HG03025 (cell line): ENCODE data around the gene LSM6.

ENCODE experiments used
- ATAC-seq: cut with Tn5 transposase; IDR thresholded peaks from one replicate; pipeline ENCODE4 v1.9.1; 2021; ENCODE audit warnings: mild to moderate bottlenecking, moderate library complexity; ENCODE audit not compliant: unreplicated experiment, low FRiP score

LSM6 gene

GRCh38 chr4:146183209-146183608, 7.7 kb downstream of the LSM6 start:
- no peak for ATAC-seq

GRCh38 chr4:146186041-146186440, 10.5 kb downstream of the LSM6 start:
- no peak for ATAC-seq

GRCh38 chr4:146186596-146186995, 11.1 kb downstream of the LSM6 start:
- no peak for ATAC-seq

GRCh38 chr4:146190456-146190855, 14.9 kb downstream of the LSM6 start:
- ATAC-seq, result no peak

- no peak for ATAC-seq
Observed at GRCh38 chr4:146191766-146192458, 16.4 kb downstream of the LSM6 start.

GRCh38 chr4:146193628-146194027, 18.1 kb downstream of the LSM6 start:
- ATAC-seq, result no peak

- no peak for ATAC-seq
Observed at GRCh38 chr4:146194212-146194611, 18.7 kb downstream of the LSM6 start.

GRCh38 chr4:146202665-146203064, 27.1 kb downstream of the LSM6 start:
- ATAC-seq, result no peak

GRCh38 chr4:146207410-146207809, 31.9 kb downstream of the LSM6 start:
- no peak for ATAC-seq

- no peak for ATAC-seq
Observed at GRCh38 chr4:146210890-146211289, 35.4 kb downstream of the LSM6 start.

GRCh38 chr4:146211440-146211839, 35.9 kb downstream of the LSM6 start:
- no peak for ATAC-seq

- ATAC-seq, result no peak
Observed at GRCh38 chr4:146212781-146213180, 37.3 kb downstream of the LSM6 start.

- no peak for ATAC-seq
Observed at GRCh38 chr4:146214238-146214637, 38.7 kb downstream of the LSM6 start, which contains the start of gene REELD1. Gene REELD1, plus strand, starts transcription at chr4:146214538. Its CDS starts 2,415 bp downstream, at chr4:146216953.

GRCh38 chr4:146222313-146222712, 46.8 kb downstream of the LSM6 start:
- ATAC-seq, result no peak

- no peak for ATAC-seq
Observed at GRCh38 chr4:146224326-146224966, 48.9 kb downstream of the LSM6 start.

GRCh38 chr4:146229406-146229805, 53.9 kb downstream of the LSM6 start:
- ATAC-seq, result no peak

GRCh38 chr4:146232131-146232722, 56.7 kb downstream of the LSM6 start:
- no peak for ATAC-seq

- no peak for ATAC-seq
Observed at GRCh38 chr4:146235654-146236177, 60.2 kb downstream of the LSM6 start.

GRCh38 chr4:146236216-146236615, 60.7 kb downstream of the LSM6 start:
- ATAC-seq, result no peak

- ATAC-seq, result no peak
Observed at GRCh38 chr4:146237092-146237491, 61.6 kb downstream of the LSM6 start.

GRCh38 chr4:146238107-146238506, 62.6 kb downstream of the LSM6 start:
- no peak for ATAC-seq
